Erythroblast (primary cell): Measurements from ENCODE around the gene PARP1.

ENCODE experiments used
- GATA1 ChIP-seq: IDR thresholded peaks from 2 replicates; pipeline ENCODE4 v1.6.1; 2011; ENCODE audit warnings: low read depth, mild to moderate bottlenecking, control low read depth, low read length, moderate library complexity
- POLR2A ChIP-seq: IDR thresholded peaks from 2 replicates; pipeline ENCODE4 v1.6.1; 2011; ENCODE audit warnings: mild to moderate bottlenecking, low read length

- TF ChIP-seq POLR2A (no peak), GATA1 (no peak)
Measured at GRCh38 chr1:226454349-226454748, 46.5 kb upstream of the PARP1 start.
